Neural crest cell (in vitro differentiated cells): Measurements from ENCODE around the gene MBD5. TPM values are rescaled to one million over a fixed set of nuclear protein-coding genes. Genes with fewer than 3 reads are reported as not detected.
A peak's percentile ranks its signal among the peaks of the same experiment; 100 is the strongest.

ENCODE experiments used
- DNase-seq: peaks from one replicate; pipeline ENCODE4 v3.0.0; 2021; ENCODE audit warnings: low read depth, mixed read lengths, low spot score
- H3K27ac Mint-ChIP-seq: one replicate; pipeline ENCODE4 v1.8.0; 2021; ENCODE audit warnings: mild to moderate bottlenecking, mixed read lengths; ENCODE audit not compliant: unreplicated experiment
- H3K27me3 Mint-ChIP-seq: 2 replicates; pipeline ENCODE4 v1.8.0; 2021; ENCODE audit warnings: low read depth, mild to moderate bottlenecking, mixed read lengths
- H3K36me3 Mint-ChIP-seq: 2 replicates; pipeline ENCODE4 v1.8.0; 2021; ENCODE audit warnings: low read depth, mild to moderate bottlenecking, mixed read lengths
- H3K4me1 Mint-ChIP-seq: 2 replicates; pipeline ENCODE4 v1.8.0; 2021; ENCODE audit warnings: mixed read lengths
- H3K4me3 Mint-ChIP-seq: one replicate; pipeline ENCODE4 v1.8.0; 2021; ENCODE audit warnings: mild to moderate bottlenecking, mixed read lengths
- H3K9me3 Mint-ChIP-seq: 2 replicates; pipeline ENCODE4 v1.8.0; 2021; ENCODE audit warnings: mixed read lengths
- total RNA-seq: library from RNA; stranded (reverse); gene quantifications from 2 replicates; pipeline ENCODE4 v1.2.1, GENCODE V29; 2021
- TF ChIP-seq, protein P1 (sequence below): fragments of 200-600 bp; sonication (generic); conservative IDR thresholded peaks from 2 replicates; pipeline ENCODE4 v1.5.0; 2021; ENCODE audit warnings: antibody characterized with exemption, mild to moderate bottlenecking

The MBD5 gene
- total RNA-seq, 1 donor from 2014 or later: 51.1 TPM

DNA sequence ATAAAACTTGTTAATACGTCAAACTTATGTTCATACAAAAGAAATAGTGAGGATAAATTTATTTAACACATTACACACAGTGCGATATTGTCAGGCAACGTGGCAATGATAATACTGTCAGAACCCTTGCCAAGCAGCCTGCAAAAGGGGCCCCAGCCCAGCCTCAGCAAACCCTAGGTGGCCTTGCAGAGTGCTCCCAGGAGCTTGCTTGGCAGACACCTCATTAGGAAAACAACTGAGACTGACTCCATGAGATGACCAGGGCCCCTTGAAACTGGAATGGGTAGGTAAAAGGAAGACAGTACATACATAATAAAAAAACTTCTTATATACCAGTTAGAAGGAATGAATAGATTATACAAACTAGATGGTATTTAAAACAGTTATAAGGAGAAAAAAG, 487.1 kb downstream of the MBD5 start:
- peaks cover 10% of the 10 kb centered on the region for H3K4me1 Mint-ChIP-seq
- TF ChIP-seq, protein P1, sequence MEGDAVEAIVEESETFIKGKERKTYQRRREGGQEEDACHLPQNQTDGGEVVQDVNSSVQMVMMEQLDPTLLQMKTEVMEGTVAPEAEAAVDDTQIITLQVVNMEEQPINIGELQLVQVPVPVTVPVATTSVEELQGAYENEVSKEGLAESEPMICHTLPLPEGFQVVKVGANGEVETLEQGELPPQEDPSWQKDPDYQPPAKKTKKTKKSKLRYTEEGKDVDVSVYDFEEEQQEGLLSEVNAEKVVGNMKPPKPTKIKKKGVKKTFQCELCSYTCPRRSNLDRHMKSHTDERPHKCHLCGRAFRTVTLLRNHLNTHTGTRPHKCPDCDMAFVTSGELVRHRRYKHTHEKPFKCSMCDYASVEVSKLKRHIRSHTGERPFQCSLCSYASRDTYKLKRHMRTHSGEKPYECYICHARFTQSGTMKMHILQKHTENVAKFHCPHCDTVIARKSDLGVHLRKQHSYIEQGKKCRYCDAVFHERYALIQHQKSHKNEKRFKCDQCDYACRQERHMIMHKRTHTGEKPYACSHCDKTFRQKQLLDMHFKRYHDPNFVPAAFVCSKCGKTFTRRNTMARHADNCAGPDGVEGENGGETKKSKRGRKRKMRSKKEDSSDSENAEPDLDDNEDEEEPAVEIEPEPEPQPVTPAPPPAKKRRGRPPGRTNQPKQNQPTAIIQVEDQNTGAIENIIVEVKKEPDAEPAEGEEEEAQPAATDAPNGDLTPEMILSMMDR: no peak
- H3K27ac Mint-ChIP-seq: no peak overlapping the region
- H3K36me3 Mint-ChIP-seq: no peaks in the 10 kb centered on the region
- H3K4me3 Mint-ChIP-seq: no peak overlapping the region
- H3K9me3 Mint-ChIP-seq: no peaks in the 10 kb centered on the region
- no peak for DNase-seq
- no peaks in the 10 kb centered on the region for H3K27me3 Mint-ChIP-seq

DNA sequence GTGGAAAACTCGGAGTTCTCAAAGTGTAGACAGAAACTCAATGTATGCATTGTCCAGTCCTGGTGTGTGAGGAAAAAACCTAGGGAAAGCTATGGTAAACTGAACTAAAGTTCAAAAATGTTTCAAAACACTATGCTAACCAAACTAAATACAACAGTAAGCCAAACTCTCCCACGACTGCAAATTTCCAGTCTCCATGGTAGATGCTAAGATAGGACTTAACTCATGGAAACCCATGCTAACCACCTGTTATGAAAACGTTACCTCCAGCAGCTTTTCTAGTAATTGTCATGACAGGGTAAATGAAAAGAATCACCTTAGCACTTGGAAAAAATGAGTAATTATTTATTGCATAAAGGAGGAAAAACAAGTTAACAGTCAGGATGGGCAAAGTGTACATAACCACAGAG, 488.0 kb downstream of the MBD5 start:
- Mint-ChIP-seq H3K4me1 (peaks cover 10% of the 10 kb centered on the region), H3K9me3 (no peaks in the 10 kb centered on the region), H3K36me3 (no peaks in the 10 kb centered on the region), H3K4me3 (no peak overlapping the region), H3K27ac (no peak overlapping the region), H3K27me3 (no peaks in the 10 kb centered on the region)
- TF ChIP-seq, protein P1: no peak
- DNase-seq: no peak

DNA sequence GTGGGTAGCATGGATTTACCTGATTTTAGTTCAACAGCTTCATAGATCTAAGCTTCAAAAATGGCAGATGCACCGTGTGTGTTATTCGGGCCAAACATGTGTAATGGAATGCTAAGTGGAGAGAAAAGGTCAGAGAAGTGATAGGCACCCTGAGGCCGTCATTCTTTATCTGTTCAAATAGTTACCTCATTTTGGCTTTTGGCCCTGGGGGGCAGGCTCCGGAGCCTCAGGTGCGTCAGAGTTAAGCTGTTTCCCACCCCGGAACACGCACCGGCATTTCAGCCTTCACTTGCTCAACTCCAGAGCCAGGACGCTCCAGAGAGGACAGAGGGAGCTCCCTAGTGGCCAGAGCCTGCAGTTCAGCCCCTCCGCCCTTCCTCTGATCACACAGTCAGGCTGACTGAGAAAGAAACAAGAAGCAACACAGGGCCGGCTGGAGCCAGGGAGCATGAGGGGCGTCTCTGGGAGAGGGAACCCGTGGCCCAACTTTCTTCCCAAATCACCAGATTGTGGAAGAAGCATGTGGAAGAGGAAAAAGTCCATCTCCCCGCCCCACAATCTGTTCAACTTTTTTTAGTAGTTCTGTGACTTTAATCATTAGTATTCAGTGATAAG, 488.5 kb downstream of the MBD5 start:
- no peaks in the 10 kb centered on the region for H3K9me3 Mint-ChIP-seq
- no peaks in the 10 kb centered on the region for H3K27me3 Mint-ChIP-seq
- TF ChIP-seq, protein P1: peak; percentile 93
- DNase-seq: peak; percentile 83
- H3K27ac Mint-ChIP-seq: no peak overlapping the region
- H3K4me1 Mint-ChIP-seq: peaks cover 10% of the 10 kb centered on the region
- no peaks in the 10 kb centered on the region for H3K36me3 Mint-ChIP-seq
- H3K4me3 Mint-ChIP-seq: peak overlapping the region; percentile 28

DNA sequence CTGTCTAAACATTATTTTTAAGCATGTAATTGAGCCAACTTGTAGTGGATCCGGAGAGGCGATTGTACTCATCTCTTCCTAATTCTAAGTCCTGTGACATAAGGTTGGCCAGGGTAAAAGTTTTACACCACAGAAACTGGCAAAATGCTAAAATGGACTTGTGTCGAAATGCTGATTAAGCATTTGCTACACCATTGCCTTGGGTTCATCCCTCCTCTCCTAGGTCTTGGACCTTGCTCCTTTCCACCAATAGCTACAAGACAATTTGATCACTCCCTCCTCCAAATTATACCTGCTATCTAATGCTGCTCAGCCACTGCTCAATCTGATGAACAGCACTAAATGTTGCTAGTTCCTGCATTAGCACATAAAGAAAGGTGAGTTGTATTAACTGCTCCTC, 491.0 kb downstream of the MBD5 start:
- Mint-ChIP-seq H3K27me3 (no peaks in the 10 kb centered on the region), H3K27ac (peak overlapping the region; percentile 50), H3K9me3 (no peaks in the 10 kb centered on the region), H3K4me3 (no peak overlapping the region), H3K36me3 (no peaks in the 10 kb centered on the region), H3K4me1 (peaks cover 10% of the 10 kb centered on the region)
- TF ChIP-seq, protein P1: no peak
- DNase-seq: no peak

DNA sequence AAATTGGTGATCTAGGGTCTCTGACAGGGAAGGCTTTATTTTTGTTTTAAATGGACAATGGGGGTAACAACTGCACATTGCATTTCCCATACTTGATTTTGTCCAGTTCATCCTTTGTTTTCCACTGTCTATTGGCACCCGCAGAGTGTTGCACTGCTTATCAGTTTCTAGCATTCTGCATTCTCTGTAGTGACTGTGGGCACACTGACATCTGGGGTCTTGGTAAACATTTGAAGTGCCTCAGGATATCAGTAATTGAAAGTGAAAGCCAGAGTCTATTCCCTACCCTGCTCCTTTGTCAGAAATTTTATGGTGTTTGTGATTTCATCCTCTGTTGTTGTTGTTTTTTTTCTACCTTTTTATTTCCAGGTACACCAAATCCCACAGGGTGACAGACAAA, 491.6 kb downstream of the MBD5 start:
- no peak for DNase-seq
- Mint-ChIP-seq H3K4me1 (peaks cover 10% of the 10 kb centered on the region), H3K27ac (peak overlapping the region; percentile 50), H3K36me3 (no peaks in the 10 kb centered on the region), H3K4me3 (no peak overlapping the region), H3K9me3 (no peaks in the 10 kb centered on the region), H3K27me3 (no peaks in the 10 kb centered on the region)
- TF ChIP-seq, protein P1: no peak
